GM18498 (cell line): ENCODE measurements around the gene TMEM164.

ENCODE experiments used
- ATAC-seq: cut with Tn5 transposase; IDR thresholded peaks from one replicate; pipeline ENCODE4 v1.9.1; 2021; ENCODE audit warnings: mild to moderate bottlenecking, moderate library complexity; ENCODE audit not compliant: unreplicated experiment

The TMEM164 gene

DNA sequence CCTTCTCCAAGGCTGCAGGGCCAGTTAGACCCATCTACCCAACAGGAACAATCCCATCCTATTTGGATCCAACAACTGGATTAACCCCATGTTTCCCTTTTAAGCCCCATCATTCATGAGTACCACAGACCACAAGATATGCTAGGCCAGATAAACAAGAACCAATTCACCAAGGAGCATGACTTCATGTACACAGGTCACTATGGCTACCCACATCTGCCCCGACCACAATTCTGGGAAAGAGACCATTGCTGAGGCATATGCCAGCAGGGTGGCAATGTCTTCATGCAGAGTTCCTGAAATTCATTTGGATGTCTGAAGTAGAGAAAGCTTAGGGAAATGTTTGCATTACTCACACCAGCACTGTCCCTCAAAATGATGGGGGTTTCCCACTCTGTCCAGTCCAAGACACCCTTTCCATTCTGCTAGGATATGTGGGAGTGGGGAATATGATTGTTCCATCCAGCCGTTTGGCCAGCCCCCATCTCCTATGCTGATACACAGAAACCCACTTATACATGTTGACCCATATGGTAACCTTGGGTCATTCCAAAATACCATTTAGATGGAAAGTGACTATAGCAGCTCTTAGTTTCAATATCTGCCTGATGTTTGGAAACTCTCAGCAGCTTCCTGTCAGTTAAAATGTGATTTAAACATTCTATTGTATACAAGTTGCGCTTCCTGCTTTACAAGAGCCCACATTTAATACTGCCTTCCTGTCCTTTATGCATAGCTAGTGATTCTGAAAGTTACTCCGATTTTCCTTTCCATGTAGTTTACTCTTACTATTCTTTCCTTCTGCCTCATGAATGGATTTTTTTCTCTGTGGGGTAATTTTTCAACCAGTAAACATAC, 186.0 kb downstream of the TMEM164 start:
- ATAC-seq, result no peak

DNA sequence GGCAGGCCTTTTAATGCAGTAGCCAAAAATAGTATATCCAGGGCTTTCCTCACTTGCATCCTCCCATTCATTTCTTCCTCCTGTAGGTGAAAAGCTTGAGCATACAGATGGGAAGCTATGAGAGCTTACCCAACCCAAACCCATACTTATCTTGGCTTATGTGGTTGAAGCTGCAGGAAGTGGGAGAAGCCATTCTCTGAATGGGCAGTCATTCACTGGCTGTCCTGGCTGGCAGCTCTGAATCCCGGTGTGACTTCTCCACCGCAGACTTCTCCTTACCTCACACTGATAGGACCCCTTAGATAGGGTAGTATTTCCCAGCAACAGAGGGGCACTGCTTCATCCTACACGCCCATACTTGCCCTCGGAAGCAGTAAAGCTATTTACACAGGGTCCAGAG, 189.6 kb downstream of the TMEM164 start:
- ATAC-seq, result no peak

DNA sequence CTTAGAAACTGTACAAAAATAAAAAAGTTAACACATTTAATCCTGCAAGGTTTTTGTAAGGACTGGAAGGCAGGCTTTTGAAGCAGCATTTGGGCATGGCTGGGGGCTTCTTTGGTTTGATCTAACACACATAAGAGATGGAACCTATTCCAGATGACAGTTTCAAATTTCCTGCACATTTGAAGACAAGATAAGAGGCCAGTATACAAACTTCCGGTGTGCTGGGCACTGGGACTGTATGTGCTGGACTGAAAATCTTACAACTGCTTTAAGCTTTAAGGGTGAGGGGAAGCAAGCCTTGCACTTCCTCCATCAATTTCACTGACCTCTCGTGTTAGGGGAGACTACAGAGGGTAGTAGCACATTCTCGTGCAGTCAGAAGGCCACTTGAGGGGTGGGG, 192.1 kb downstream of the TMEM164 start:
- no peak for ATAC-seq

DNA sequence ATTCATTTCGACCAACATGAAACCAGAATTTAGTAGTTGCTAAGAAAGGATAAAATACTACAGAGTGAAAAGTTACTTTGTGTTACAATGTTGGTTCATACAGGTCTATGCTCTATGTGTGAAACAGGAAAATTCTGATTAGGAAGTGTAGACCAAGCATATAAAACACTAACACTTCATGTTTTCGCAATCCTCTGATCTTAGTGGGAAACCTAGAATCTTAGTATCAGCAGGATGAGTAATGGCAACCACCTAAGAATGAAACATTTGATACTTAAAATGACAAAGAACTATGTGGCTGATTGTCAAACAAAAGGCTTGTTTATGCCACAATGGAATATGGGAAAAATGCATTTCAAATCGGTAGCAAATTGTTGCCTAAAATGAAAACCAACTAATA, 198.9 kb downstream of the TMEM164 start:
- no peak for ATAC-seq

DNA sequence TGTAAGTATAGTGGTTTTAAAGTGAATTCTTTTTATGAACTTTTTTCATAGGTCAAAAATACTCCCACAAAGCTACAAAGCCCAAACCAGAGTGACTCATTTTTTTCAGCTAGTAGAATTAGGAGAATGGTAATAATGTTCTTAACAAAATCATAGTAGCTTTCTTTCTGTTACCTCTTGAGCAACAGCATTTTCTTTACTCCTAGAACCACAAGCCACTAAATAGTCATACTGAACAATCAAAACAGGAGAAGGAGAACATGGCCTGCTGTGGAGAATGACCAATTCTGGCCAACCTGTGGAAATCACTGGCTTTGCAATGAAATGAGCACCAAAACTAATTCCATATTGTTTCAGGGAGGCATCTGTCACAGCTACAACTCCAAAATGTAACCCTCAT, 202.1 kb downstream of the TMEM164 start:
- ATAC-seq, result no peak

DNA sequence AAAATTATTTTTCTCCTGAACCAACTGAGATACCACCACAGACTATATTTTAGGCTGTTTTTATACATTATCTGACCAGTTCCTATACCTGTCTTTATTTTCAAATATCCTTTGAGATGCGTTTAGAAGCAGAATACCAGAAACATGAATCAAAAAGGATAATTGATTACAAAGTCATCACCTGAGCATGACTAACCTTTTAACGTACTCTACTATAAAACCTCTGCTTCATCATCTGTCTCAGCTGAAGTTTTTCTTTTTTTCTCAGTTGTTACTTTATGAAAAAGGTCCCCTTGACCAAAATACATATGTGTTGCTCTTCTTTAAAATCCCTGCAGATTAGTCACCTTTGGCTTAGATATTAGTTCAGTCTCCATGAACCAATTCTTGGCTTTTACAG, 205.2 kb downstream of the TMEM164 start:
- ATAC-seq, result no peak

DNA sequence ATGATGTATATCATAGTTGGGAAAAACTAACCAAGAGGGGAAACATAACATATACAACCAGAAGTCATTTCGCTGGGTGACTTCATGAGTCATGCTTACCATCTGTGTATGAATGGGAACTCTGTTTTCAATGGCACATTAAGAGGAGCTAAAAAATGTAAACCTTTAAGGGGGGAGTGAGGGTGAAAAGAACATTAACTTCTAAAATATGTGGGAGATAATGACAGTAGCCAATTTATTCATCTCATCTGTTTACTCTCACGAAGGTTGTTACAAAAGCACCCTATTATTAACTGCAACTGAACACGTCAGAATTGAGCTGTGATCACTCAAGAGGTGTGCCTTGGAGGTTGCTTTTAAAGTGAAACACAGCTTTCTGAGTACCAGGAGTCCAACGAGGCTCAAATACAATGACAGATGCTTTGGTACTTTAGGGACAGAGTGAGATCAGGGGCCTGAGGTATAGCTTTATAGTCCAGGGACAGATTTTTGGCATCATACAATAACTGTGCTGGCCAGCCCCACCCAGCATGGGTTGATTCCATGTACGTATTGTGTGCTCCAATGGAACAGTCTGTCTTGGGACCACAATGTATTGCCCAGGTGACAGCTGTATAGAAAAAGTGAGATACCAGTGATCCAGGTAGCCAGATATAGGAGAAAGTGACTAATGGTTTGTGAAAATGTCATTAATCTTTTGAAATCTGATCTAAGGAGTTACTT, 207.7 kb downstream of the TMEM164 start:
- no peak for ATAC-seq

DNA sequence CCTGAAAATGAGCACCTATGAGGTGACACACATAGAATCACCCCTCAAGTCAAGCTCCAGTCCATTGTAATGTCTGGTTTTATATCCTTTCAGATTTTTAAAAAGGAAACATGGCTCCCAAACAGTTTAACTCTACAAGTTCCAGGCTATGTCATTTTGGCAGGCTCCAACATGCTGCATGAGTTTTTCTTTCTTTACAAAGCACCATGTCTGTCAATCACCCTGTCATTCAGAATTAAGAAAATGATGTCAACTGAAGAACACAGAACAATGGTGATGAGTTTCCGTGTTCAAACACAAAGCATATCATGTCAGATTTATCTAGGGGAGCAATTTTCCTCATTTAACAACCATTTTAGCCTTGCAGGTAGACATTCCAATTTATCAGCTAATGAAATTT, 208.4 kb downstream of the TMEM164 start:
- ATAC-seq, result no peak

DNA sequence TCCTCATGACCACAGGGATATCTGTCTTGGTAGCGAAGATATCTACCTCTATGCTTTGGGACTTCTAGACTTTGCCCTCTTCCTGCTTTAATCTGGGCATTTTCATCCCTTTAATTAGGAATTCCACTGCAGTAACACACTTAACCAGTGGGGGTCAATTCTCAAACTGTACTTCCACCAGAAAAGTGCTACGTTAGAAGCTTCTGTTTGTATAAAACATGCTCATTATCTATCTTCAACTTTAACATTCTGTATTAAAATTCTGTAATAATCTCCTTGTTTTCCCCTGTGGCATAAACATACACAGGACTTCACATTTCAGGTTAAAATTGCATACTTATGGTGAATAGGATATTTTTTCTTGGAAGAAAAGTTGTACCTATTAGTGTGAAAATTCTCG, 209.4 kb downstream of the TMEM164 start:
- no peak for ATAC-seq

DNA sequence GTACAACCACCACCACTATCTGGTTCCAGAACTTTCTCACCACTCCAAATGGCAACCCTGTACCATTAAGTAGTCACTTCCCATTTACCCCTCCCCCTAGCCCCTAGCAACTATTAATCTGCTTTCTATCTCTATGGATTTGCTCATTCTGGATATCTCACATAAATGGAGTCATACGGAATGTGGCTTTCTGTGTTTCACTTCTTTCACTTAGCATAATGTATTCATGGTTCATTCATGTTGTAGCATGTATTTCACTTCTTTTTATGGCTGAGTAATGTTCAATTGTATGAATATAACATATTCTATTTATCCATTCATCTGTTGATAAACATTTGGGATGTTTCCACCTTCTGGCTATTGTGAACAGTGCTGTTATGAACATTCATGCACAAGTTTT, 210.3 kb downstream of the TMEM164 start:
- ATAC-seq, result no peak

DNA sequence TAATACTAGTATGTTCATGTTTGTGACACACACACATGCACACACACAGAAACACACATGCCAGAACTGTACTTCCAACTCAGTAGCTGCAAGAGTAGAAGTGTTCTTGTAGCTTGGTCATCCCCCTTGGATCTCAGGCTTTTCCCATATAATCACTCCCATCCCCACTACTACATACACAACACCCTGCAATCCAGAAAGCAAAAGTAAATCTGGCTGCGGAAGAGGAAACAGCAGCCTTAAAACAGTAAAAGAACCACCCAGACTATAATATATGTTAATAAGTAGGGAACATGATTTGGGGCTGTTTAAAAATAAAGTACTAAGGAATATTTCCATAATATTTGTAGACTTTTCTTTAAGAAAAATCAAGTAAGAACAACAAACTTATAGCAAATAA, 211.8 kb downstream of the TMEM164 start:
- ATAC-seq, result no peak

DNA sequence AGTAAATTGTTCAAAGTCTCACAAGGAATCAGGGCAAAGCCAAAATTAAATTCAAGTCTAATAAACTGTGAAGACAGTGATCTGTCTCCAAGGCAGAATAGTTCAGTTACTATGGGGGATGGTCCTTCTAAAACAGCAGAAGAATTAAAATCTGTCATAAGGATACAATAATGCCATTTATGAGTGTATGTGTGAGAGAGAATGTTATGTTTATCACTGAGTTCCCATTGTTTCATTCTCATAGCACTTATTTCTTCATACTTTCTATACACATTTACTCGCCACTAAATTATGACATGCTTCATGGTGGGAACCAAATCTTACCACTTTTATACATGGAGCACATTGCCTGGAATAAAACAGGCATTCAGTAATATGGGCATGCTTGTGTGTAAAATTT, 212.5 kb downstream of the TMEM164 start:
- ATAC-seq, result no peak

DNA sequence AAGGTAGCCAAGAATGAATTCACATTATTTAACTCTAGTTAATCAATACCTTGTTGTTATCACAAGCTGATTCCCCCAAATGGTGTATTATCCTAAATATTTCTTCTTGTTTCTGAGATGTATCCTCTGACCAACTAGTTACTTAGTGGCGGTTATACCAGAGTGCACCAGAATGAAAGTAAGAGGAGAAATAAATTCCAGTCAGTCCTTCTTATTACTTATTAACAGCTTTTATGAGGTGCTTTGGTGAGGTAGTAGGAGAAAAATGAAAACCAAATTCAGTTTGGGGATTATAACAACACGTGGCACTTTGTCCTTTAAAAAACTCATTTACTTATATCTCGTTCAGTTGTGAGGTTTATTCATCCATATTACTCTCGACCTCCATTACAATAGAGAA, 213.1 kb downstream of the TMEM164 start:
- ATAC-seq, result no peak

DNA sequence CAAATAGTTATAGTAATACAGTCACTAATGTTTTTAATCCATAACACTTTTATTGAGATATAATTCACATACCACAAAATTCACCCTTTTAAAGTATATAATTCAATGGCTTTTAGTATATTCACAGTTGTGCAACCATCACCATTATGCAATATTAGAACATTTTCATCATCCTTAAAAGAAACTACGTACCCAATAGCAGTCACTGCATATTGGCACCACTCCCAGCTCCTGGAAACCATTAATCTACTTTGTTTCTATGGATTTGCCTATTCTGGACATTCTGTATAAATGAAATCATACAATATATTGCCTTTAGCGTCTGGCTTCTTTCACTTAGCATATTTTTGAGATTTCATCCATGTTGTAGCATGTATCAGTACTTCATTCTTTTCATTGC, 215.7 kb downstream of the TMEM164 start:
- ATAC-seq, result no peak

DNA sequence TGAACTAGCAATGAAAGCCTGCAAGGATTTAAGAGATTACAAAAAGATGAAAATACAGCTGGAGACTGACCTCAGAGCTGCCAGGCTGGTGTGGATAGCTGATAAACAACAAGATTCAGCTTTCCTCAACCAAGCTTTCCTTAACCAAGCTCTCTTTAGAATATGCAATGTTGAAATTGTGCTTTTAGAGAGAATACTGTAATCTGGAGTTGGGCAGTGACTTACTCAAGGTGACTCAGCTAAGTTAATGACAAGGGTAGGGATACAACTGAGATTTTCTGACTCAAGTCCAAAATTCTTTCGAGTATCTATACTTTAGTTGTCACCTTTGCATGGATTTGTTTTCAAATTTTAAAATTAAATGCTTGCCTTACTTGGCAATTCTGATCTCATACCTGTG, 217.0 kb downstream of the TMEM164 start:
- no peak for ATAC-seq

DNA sequence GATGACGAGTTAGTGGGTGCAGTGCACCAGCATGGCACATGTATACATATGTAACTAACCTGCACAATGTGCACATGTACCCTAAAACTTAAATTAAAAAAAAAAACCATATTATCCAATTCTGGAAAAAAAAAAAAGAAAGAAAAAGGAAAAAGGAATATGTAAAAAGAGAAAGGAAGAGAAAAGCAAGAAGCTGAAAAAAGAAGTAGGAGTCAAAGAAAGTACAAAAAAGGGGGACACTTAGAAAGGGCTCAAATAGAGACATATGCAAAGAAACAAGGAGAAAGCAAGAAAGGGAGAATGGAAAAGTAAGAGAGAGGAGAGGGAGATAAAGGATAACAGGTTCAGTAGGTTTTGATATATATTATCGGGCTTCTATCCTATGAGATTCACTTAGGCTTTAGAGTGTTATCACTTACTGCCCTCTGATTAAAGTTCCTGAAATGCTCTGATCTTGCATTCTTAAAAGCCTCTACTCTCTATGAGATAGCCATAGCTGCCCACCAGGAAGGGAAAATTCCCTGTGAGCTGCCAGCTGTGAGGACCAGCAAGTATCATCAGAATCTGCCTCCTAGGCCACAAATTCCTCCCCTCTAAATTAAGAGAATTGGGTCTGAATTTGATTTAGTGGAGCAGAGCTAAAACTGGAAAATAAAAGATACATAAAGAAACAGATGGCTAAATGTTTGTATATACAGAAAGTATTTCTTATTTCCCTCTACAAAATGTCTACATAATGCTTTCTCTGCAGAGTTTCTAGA, 219.8 kb downstream of the TMEM164 start:
- no peak for ATAC-seq

DNA sequence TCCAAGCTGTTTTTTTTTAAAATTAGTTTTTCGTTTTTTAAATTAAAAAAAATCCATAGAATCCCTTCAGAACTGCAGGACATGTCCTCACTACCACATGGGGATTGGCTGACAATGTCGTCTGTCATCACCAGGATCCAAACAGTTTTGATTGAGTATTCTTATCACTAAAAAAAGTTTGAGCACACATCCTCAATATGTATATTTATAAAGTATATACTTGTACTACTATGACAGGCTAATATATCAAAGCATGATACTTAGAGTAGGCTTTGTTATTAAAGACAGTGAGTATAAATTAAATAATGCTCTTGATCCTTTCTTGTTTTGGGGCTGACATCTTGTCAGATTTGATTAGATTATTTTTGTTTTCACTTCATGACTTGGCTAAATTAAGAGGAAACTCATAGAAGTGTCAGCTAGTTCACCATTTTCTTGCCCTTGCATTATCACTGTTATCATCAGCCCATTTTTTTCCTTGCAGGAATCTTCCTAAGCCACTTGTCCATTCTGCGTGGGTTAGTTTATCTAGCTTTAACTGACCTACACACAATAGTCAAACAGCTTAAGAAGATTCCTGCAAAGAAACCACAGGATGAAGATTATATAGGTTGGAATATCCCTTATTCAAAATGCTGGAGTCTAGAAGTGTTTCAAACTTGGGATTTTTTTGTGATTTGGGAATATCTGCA, 222.2 kb downstream of the TMEM164 start:
- no peak for ATAC-seq

DNA sequence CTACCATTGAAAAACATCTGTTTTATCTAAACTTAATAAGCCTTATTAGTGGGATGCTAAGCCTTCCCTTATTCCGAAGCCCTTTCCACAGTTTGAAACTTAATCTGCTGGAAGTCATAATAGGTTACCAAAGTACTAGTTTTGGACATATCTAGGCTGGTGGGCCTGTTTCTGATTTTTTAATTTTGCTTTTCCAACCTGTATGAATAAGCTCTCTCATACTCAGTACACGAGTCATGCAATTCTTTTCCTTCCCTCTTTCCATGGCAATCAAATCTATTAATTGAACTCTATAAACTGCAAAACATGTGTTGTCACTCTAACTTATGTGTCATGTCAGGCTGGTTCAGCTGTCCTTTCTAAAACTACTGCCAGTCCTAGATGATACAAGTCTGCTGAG, 224.0 kb downstream of the TMEM164 start:
- ATAC-seq, result no peak
